T1000 (cell line): Measurements from ENCODE around the gene RAD9A.
A peak's percentile ranks its signal among the peaks of the same experiment; 100 is the strongest.

Experiments
- DNase-seq: peaks from one replicate; lab custom pipeline; 2025; ENCODE audit warnings: mixed read lengths; lab: John Stamatoyannopoulos, UW

Gene RAD9A

DNA sequence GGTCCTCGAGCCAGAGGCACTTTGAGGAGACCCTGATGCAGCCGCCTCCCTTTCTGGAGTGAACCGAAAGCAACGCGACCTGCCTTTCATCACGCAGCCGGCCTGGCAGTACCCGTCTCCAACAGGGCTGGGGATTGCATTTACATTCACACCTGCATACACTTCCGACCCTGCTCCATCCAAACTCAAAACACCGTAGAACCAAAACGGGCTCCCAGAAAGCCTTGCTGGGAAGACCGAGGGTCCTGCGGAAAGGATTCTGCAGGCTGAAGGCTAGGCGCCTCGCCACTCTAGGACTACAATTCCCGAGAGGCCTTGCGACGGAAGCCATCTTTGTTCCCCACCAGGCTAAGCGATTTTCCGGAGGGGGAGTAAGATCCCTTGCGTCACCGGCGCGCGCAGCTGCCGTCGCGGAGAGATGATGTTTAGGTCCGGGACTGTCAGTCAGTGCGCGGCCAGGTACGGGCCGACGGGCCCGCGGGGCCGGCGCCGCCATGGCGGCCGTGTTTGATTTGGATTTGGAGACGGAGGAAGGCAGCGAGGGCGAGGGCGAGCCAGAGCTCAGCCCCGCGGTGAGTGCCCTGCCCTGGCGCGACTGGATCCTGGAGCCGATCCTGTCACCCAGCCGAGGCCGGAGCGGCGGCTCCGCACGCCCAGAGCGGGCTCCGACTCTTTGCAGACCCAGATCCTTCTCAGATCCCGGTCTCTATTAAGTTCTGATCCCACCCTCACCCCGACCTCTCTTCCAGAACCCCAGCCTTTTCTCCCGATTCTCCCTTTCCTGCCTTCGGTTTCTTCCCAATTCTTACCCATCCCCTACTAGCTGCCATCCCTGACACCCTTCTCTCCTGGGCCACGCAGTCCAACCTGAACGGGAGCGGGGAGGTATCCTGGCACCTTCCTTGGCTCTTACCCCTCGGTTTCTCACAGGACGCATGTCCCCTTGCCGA lies 36.5 kb downstream of the RAD9A start, which contains the start of gene RPS6KB2:
Gene RPS6KB2 (plus strand): TSS at position 443 of the 950 bp plus-strand sequence. CDS start 52 bp downstream, at position 495.
- DNase-seq, result peak; percentile 96

GRCh38 chr11:67429038-67429668 lies 37.4 kb downstream of the RAD9A start:
- DNase-seq, result no peak

DNA sequence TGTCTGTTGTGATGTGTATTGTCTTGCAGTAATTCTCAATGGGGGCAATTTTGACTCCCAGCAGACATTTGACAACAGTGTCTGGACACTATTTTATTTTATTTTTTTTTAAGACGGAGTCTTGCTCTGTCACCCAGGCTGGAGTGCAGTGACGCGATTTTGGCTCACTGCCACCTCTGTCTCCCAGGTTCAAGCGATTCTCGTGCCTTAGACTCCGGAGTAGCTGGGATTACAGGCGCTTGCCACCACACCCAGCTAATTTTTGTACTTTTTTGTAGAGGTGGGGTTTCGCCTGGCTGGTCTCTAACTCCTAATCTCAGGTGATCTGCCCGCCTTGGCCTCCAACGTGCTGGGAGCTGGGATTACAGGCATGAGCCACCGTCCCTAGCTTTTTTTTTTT lies 37.9 kb downstream of the RAD9A start:
- no peak for DNase-seq

DNA sequence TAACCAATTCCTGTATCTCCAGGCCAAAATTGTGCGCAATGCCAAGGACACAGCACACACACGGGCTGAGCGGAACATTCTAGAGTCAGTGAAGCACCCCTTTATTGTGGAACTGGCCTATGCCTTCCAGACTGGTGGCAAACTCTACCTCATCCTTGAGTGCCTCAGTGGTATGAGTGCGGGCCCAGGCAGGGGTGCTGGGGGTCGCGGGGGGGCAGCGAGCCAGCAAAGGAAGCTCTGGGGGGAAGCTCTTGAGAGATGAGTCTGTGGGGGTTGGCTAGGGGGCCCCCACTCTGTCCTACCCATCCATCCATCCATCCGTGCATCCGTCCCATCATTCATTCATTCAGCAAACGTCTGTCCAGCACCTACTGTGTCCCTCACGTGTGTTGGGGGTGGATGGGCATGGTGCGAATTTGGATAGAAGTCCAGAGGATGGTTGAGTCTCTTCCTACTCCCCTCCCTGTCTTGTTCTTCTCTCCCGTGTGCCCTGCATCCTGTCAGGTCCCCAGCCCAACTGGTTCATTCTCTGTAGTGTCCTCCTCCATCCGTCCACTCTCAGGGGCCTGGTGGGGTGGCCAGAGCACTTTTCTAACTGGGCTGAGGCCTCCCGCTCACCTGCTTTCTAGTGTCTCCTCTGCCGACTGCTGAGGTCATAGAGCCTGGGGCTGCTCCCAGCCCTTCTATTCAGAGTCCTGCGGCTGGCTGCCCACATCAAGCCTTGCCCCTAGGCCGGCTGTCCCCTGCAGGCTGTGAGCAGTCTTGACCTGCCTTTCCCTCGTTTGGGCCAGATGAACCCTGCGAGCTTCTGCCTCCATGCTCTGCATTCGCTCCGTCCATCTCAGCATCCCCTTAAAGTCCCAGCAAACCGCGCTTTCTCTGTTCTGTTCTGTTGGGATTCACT lies 39.8 kb downstream of the RAD9A start:
- DNase-seq, result no peak

- no peak for DNase-seq
Measured at GRCh38 chr11:67432655-67433349, 41.0 kb downstream of the RAD9A start.

- DNase-seq, result no peak
Measured at GRCh38 chr11:67433536-67434394, 42.0 kb downstream of the RAD9A start.

DNA sequence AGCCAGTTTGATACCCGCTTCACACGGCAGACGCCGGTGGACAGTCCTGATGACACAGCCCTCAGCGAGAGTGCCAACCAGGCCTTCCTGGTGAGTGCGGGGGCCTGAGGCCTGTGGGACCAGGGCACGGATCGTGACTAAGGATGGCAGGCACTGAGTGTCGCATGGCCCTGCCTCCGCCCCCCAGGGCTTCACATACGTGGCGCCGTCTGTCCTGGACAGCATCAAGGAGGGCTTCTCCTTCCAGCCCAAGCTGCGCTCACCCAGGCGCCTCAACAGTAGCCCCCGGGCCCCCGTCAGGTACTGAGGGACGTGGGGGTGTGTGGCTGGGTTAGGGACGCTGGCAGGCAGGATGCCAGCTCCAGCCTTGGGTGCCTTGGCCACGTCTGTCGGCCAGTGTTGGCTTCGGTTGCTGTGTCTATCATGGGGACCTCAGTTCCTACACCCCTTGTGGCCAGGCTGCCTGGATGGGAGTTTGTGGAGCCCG lies 42.7 kb downstream of the RAD9A start:
- no peak for DNase-seq

- DNase-seq, result peak; percentile 19
Measured at GRCh38 chr11:67435031-67435726, 43.4 kb downstream of the RAD9A start.

GRCh38 chr11:67435727-67436458 lies 44.1 kb downstream of the RAD9A start:
- DNase-seq, result no peak

DNA sequence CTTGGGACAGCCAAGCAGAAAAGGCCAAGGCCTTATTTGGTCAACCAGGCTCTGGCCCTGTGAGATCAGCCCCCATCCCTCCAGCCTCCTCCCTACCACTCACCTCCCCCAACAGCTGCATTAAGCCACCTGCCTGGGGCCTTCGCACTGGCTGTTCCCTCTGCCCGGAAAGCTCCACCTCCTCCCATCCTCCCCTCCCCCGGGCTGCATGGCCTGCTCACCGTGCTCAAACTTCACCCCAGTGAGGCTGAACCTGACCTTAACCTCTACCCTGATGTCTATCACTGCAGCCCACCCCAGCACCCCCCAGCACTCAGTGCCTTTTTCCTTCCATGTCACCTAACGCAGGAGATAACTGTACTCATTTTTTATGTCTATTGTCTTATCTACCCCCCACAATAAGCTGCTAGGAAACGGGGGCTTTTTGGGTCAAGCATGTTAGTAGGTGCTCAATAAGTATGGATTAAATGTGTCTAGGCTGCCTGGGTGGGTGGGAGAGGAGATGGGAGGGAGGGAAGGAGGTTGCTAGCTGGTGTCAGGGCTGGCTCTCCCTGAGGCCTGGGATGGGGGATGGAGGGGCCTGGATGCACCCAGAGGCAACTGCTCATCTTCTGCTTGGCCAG lies 44.8 kb downstream of the RAD9A start:
- no peak for DNase-seq

- DNase-seq, result no peak
Measured at GRCh38 chr11:67437082-67437808, 45.5 kb downstream of the RAD9A start, which contains the start of gene PTPRCAP. TSS of gene PTPRCAP (minus strand) at chr11:67437682. CDS start at chr11:67437619, 63 bp downstream.

GRCh38 chr11:67437809-67438157 lies 46.0 kb downstream of the RAD9A start:
- DNase-seq, result no peak

- DNase-seq, result no peak
Measured at GRCh38 chr11:67438158-67438902, 46.5 kb downstream of the RAD9A start.

DNA sequence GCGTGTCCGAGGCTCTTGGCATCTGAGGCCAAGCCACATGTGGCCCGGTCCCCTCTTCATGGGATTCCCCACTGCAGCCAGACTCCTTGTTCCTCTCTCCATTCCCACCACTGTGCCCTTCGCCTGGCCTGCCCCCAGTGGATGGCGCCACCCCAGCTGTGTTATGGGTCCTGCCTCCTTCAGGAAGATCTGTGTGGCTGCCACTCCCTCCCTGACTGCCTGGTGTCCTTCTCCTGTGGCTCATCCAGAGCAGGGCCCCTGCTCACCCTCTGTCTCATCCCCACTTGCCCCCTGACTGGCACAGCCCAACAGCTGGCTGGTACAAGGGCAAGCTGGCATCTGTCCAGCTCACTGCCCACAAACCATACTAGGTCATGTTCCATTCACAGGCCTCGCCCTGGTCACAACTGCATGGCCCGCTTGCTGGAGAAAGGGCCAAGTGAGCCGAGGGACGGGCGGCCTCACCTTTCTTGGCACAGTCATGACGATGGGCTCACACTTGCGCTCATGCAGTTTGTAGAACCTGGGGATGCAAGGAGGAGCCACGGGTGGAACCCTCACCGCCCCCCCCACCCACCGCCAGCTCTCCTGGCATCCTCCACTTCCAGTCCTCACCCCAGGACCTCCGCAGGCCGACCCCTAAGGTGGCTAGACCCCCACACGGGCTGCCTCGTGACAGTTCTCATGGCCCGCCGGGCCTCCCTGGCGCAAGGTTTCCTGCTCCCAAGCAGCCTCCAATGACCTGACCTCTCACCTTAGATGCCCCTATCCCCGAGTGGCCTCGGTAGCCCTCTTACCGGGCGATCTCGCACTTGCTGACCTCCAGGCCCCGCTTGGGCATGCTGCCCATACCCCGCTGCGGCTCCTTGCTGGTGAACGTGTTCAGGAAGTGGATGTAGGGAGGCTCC lies 47.8 kb downstream of the RAD9A start:
- no peak for DNase-seq

DNA sequence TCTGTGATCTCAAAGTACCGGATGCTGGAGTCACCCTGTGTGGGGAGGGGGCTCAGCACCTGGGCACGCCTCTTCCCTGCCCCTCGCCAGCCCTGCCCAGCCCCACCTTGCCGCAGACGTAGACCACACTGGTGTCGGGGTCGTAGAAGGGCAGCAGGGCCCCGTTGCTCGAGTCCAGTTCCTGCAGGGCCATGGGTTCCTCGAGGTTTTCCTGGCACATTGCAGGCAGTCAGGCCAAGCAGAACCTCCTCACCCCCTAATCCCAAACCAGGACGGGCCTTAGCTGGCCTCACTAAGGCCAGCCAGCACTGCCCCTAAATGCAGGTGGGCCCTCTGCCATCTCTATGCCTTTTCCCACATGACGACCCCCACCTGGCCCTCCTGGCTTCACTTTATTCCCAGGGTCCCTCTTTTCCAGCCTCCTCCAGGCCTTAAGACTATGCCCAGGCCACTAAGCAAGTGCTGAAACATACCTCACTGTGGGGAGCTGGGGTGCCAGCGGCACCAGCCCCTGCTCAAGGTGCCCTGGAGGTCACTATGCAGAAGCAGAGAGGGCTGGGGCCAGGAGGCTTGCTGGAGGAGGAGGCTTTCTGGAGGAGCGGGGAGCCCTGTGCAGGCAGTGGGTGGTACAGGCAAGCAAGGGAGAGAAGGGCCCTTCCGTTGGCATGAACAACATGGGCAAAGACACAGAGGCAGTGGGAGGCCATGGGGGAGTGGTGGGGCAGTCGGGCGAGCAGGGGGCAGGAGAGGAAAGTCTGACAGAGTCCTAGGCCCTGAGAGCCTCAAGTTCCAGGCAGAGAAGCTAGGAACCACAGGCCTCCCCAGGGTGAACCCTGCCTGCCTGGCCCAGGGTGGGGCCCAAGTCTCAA lies 48.7 kb downstream of the RAD9A start:
- no peak for DNase-seq
